WTC11 (cell line): ENCODE measurements around the gene DNAJC9. TPM values are rescaled to one million over a fixed set of nuclear protein-coding genes. Genes with fewer than 3 reads are reported as not detected.

Experiments
- ATAC-seq: fragments of 200-7000 bp; cut with Tn5 transposase; 2 replicates; pipeline ENCODE4 v1.10.0; 2021; ENCODE audit warnings: mild to moderate bottlenecking, moderate library complexity
- CTCF ChIA-PET: fragments of 300-600 bp; sonication (Branson Sonifier 250); formaldehyde crosslinking; loops from one replicate; lab custom pipeline; 2021; ENCODE audit warnings: antibody characterized with exemption; lab: Charles Lee
- POLR2A ChIA-PET: fragments of 350-600 bp; sonication (Branson Sonifier 250); formaldehyde crosslinking; loops from one replicate; lab custom pipeline; 2021; ENCODE audit warnings: antibody characterized with exemption; lab: Charles Lee
- DNase-seq: peaks from one replicate; pipeline ENCODE4 v3.0.0; 2021; ENCODE audit warnings: low spot score
- H3K27ac Mint-ChIP-seq: 2 replicates; pipeline ENCODE4 v1.8.0; 2021; ENCODE audit warnings: mixed read lengths
- H3K27me3 Mint-ChIP-seq: 2 replicates; pipeline ENCODE4 v1.8.0; 2021; ENCODE audit warnings: low read depth, mild to moderate bottlenecking, moderate library complexity, mixed read lengths
- H3K36me3 Mint-ChIP-seq: 2 replicates; pipeline ENCODE4 v1.8.0; 2021; ENCODE audit warnings: mixed read lengths
- H3K4me1 Mint-ChIP-seq: 2 replicates; pipeline ENCODE4 v1.8.0; 2022; ENCODE audit warnings: mixed read lengths
- H3K4me3 Mint-ChIP-seq: 2 replicates; pipeline ENCODE4 v1.8.0; 2021; ENCODE audit warnings: mild to moderate bottlenecking, moderate library complexity, mixed read lengths
- H3K9me3 Mint-ChIP-seq: 2 replicates; pipeline ENCODE4 v1.8.0; 2021; ENCODE audit warnings: mixed read lengths
- ATF1 ChIP-seq: sonication (generic); formaldehyde crosslinking; IDR thresholded peaks from 2 replicates; pipeline ENCODE4 v1.8.1; 2023; ENCODE audit warnings: mild to moderate bottlenecking, moderate library complexity, missing genetic modification reagents
- ATF2 ChIP-seq: sonication (generic); formaldehyde crosslinking; IDR thresholded peaks from 2 replicates; pipeline ENCODE4 v1.8.1; 2022; ENCODE audit warnings: low read depth, missing genetic modification reagents, borderline replicate concordance
- ATF3 ChIP-seq: sonication (generic); formaldehyde crosslinking; conservative IDR thresholded peaks from 2 replicates; pipeline ENCODE4 v1.8.1; 2022; ENCODE audit warnings: mild to moderate bottlenecking, missing genetic modification reagents
- ATF6 ChIP-seq: sonication (generic); formaldehyde crosslinking; IDR thresholded peaks from 2 replicates; pipeline ENCODE4 v1.8.1; 2023; ENCODE audit warnings: mild to moderate bottlenecking, missing genetic modification reagents
- ESRRA ChIP-seq: sonication (generic); formaldehyde crosslinking; IDR thresholded peaks from 2 replicates; pipeline ENCODE4 v1.8.1; 2022; ENCODE audit warnings: mild to moderate bottlenecking, missing genetic modification reagents, borderline replicate concordance
- ETV6 ChIP-seq: sonication (generic); formaldehyde crosslinking; IDR thresholded peaks from 2 replicates; pipeline ENCODE4 v1.8.1; 2022; ENCODE audit warnings: mild to moderate bottlenecking, missing genetic modification reagents
- FOXK1 ChIP-seq: sonication (generic); formaldehyde crosslinking; IDR thresholded peaks from 2 replicates; pipeline ENCODE4 v1.8.0; 2022; ENCODE audit warnings: mild to moderate bottlenecking, moderate library complexity, missing genetic modification reagents
- FOXP4 ChIP-seq: sonication (generic); formaldehyde crosslinking; IDR thresholded peaks from 2 replicates; pipeline ENCODE4 v1.8.0; 2022; ENCODE audit warnings: mild to moderate bottlenecking, missing genetic modification reagents
- GTF2I ChIP-seq: fragments of 250-450 bp; sonication (Bioruptor Pico); conservative IDR thresholded peaks from 2 replicates; pipeline ENCODE4 v1.4.0; 2021; ENCODE audit warnings: mild to moderate bottlenecking
- NR2C2 ChIP-seq: sonication (generic); formaldehyde crosslinking; IDR thresholded peaks from 2 replicates; pipeline ENCODE4 v1.8.0; 2022; ENCODE audit warnings: mild to moderate bottlenecking, missing genetic modification reagents
- SMAD3 ChIP-seq: sonication (generic); formaldehyde crosslinking; IDR thresholded peaks from 2 replicates; pipeline ENCODE4 v1.8.0; 2022; ENCODE audit warnings: missing genetic modification reagents, mild to moderate bottlenecking, borderline replicate concordance
- TCF7 ChIP-seq: sonication (generic); formaldehyde crosslinking; IDR thresholded peaks from 2 replicates; pipeline ENCODE4 v1.8.0; 2022; ENCODE audit warnings: mild to moderate bottlenecking, low read depth, missing genetic modification reagents, moderate library complexity
- ZMAT4 ChIP-seq: fragments of 250-450 bp; sonication (Bioruptor Pico); IDR thresholded peaks from 2 replicates; pipeline ENCODE4 v1.9.0; 2021; ENCODE audit warnings: mild to moderate bottlenecking
- ZNF121 ChIP-seq: sonication (generic); formaldehyde crosslinking; IDR thresholded peaks from 2 replicates; pipeline ENCODE4 v1.8.0; 2023; ENCODE audit warnings: missing genetic modification reagents
- ZNF138 ChIP-seq: sonication (generic); formaldehyde crosslinking; conservative IDR thresholded peaks from 2 replicates; pipeline ENCODE4 v1.8.1; 2022; ENCODE audit warnings: mild to moderate bottlenecking, moderate library complexity, missing genetic modification reagents
- ZNF219 ChIP-seq: sonication (generic); formaldehyde crosslinking; IDR thresholded peaks from 2 replicates; pipeline ENCODE4 v1.8.0; 2023; ENCODE audit warnings: missing genetic modification reagents, mild to moderate bottlenecking, borderline replicate concordance
- total RNA-seq: library from RNA; stranded (reverse); gene quantifications from 3 replicates; pipeline ENCODE4 v1.2.3, GENCODE V29; 2021
- TF ChIP-seq, protein P1 (sequence below): sonication (generic); formaldehyde crosslinking; IDR thresholded peaks from 2 replicates; pipeline ENCODE4 v1.8.1; 2022; ENCODE audit warnings: missing genetic modification reagents, borderline replicate concordance
- TF ChIP-seq, protein P2 (sequence below): sonication (generic); formaldehyde crosslinking; conservative IDR thresholded peaks from 2 replicates; pipeline ENCODE4 v1.8.1; 2023; ENCODE audit warnings: mild to moderate bottlenecking, low read depth, missing genetic modification reagents, moderate library complexity

Gene DNAJC9
- total RNA-seq, 1 experiment from 2014 or later, result 32.4 TPM

- 0 out of 2 replicates have a peak, but pooled peaks cover 3% of the 10 kb centered on the region for H3K36me3 Mint-ChIP-seq
- no peaks in the 10 kb centered on the region for H3K27me3 Mint-ChIP-seq
- no peak overlapping the region for H3K27ac Mint-ChIP-seq
- DNase-seq (no peak), ATAC-seq (no peak)
- TF ChIP-seq ZMAT4 (no peak), ZNF121 (CRISPR knock-in tag) (no peak), NR2C2 (CRISPR knock-in tag) (no peak), ATF6 (CRISPR knock-in tag) (no peak), ZNF138 (CRISPR knock-in tag) (no peak), ZNF219 (CRISPR knock-in tag) (no peak)
- TF ChIP-seq, protein P1, sequence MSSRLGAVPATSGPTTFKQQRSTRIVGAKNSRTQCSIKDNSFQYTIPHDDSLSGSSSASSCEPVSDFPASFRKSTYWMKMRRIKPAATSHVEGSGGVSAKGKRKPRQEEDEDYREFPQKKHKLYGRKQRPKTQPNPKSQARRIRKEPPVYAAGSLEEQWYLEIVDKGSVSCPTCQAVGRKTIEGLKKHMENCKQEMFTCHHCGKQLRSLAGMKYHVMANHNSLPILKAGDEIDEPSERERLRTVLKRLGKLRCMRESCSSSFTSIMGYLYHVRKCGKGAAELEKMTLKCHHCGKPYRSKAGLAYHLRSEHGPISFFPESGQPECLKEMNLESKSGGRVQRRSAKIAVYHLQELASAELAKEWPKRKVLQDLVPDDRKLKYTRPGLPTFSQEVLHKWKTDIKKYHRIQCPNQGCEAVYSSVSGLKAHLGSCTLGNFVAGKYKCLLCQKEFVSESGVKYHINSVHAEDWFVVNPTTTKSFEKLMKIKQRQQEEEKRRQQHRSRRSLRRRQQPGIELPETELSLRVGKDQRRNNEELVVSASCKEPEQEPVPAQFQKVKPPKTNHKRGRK (CRISPR knock-in tag), result no peak
- TF ChIP-seq, protein P2, sequence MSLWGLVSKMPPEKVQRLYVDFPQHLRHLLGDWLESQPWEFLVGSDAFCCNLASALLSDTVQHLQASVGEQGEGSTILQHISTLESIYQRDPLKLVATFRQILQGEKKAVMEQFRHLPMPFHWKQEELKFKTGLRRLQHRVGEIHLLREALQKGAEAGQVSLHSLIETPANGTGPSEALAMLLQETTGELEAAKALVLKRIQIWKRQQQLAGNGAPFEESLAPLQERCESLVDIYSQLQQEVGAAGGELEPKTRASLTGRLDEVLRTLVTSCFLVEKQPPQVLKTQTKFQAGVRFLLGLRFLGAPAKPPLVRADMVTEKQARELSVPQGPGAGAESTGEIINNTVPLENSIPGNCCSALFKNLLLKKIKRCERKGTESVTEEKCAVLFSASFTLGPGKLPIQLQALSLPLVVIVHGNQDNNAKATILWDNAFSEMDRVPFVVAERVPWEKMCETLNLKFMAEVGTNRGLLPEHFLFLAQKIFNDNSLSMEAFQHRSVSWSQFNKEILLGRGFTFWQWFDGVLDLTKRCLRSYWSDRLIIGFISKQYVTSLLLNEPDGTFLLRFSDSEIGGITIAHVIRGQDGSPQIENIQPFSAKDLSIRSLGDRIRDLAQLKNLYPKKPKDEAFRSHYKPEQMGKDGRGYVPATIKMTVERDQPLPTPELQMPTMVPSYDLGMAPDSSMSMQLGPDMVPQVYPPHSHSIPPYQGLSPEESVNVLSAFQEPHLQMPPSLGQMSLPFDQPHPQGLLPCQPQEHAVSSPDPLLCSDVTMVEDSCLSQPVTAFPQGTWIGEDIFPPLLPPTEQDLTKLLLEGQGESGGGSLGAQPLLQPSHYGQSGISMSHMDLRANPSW (CRISPR knock-in tag), result no peak
- no peaks in the 10 kb centered on the region for H3K4me1 Mint-ChIP-seq
- H3K4me3 Mint-ChIP-seq, result no peak overlapping the region
- ChIA-PET POLR2A (no interaction called here), CTCF (interaction anchor here (0.9 to 1.0 kb wide), 3 partner anchors 9 to 123 kb away, joined by 3 to 4 read pairs (median 3); no protein-coding TSS in a partner anchor)
- no peaks in the 10 kb centered on the region for H3K9me3 Mint-ChIP-seq
Observed at GRCh38 chr10:73219384-73219783, 27.7 kb downstream of the DNAJC9 start.

DNA sequence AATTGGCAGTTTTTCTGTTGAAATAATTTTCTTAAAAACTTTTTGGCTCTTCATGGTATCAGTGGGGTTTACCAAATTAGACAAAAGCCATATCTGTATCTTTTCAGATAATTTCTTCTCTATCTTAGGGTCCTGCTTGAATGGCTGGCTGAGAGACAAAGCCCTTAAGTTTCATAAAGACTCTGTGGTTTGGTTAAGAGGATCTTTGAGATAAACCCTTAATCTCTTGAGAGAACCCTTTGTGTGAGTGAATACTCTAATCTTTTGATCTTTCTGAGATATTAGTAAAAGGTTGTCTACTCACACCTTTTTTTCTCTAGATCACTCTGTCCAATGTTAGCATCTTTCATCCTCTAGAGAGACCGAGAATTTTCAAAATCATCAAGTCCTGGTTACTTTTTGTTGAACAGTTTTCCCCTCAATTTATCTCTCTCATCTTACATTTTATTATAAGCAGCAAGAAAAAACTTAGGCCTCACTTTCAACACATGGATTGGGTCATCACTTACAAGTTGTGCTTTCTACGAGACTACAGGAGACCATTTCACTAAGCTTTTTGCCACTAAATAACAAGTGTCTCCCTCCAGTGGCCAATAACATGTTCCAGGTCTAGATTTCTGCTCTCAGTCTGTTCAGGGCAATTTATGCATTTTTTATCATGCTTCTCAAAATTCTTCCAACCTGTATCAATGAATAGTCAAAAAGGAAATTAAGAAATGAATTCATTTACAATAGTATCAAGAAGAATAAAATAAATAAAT, 28.4 kb downstream of the DNAJC9 start:
- no peak overlapping the region for H3K27ac Mint-ChIP-seq
- H3K9me3 Mint-ChIP-seq, result no peaks in the 10 kb centered on the region
- H3K27me3 Mint-ChIP-seq, result no peaks in the 10 kb centered on the region
- 0 out of 2 replicates have a peak, but pooled peaks cover 3% of the 10 kb centered on the region for H3K36me3 Mint-ChIP-seq
- H3K4me3 Mint-ChIP-seq, result no peak overlapping the region
- no peaks in the 10 kb centered on the region for H3K4me1 Mint-ChIP-seq
- ATAC-seq, result no peak; the same call in 1 of the 2 replicates
- DNase-seq, result no peak
- ChIA-PET POLR2A (no interaction called here), CTCF (interaction anchor here (0.6 to 1.0 kb wide), 6 partner anchors 8 to 123 kb away, joined by 3 to 4 read pairs (median 3); no protein-coding TSS in a partner anchor)
- TF ChIP-seq FOXK1 (CRISPR knock-in tag) (no peak), ETV6 (CRISPR knock-in tag) (no peak), FOXP4 (CRISPR knock-in tag) (no peak), ATF2 (no peak), ATF1 (CRISPR knock-in tag) (no peak), TCF7 (no peak), SMAD3 (CRISPR knock-in tag) (no peak), ATF3 (CRISPR knock-in tag) (no peak), ESRRA (CRISPR knock-in tag) (no peak), GTF2I (CRISPR knock-in tag) (no peak)
- TF ChIP-seq, protein P1 (CRISPR knock-in tag), result no peak
